Neuron (in vitro differentiated cells): Measurements from ENCODE around the gene AP2M1.
A peak's percentile ranks its signal among the peaks of the same experiment; 100 is the strongest.

Experiments used
- H2AFZ ChIP-seq: one replicate; pipeline ENCODE4 v1.6.1; 2013; ENCODE audit warnings: low read depth, mild to moderate bottlenecking, inconsistent platforms, low read length, moderate library complexity
- H3K27me3 ChIP-seq: one replicate; pipeline ENCODE4 v1.6.1; 2013; ENCODE audit warnings: low read length; ENCODE audit not compliant: insufficient read depth
- H3K36me3 ChIP-seq: one replicate; pipeline ENCODE4 v1.6.1; 2013; ENCODE audit warnings: low read length; ENCODE audit not compliant: insufficient read depth
- H3K4me1 ChIP-seq: one replicate; pipeline ENCODE4 v1.6.1; 2013; ENCODE audit warnings: low read length; ENCODE audit not compliant: insufficient read depth
- H3K4me3 ChIP-seq: 2 replicates; pipeline ENCODE4 v1.5.1; 2013; ENCODE audit warnings: mild to moderate bottlenecking, low read length, moderate library complexity
- H3K9me3 ChIP-seq: one replicate; pipeline ENCODE4 v1.6.1; 2013; ENCODE audit warnings: low read length

Gene AP2M1

GRCh38 chr3:184174646-184175492, at the start of gene AP2M1:
TSS of gene AP2M1 (plus strand) at chr3:184174855. CDS start at chr3:184176994, 2,139 bp downstream.
- Histone ChIP-seq H3K4me3 (peak within 1 kb of the TSS; percentile 89), H3K36me3 (peaks cover 45% of the 10 kb centered on the region), H3K4me1 (peaks cover 26% of the 10 kb centered on the region), H3K9me3 (no peaks in the 10 kb centered on the region), H2AFZ (peak within 1 kb of the TSS; percentile 64), H3K27me3 (no peaks in the 10 kb centered on the region)

- no peaks in the 10 kb centered on the region for H3K27me3 ChIP-seq
- no peaks in the 10 kb centered on the region for H3K9me3 ChIP-seq
- no peak overlapping the region for H3K4me3 ChIP-seq
- H2AFZ ChIP-seq = no peak overlapping the region
- H3K36me3 ChIP-seq = no peaks in the 10 kb centered on the region
- no peaks in the 10 kb centered on the region for H3K4me1 ChIP-seq
Measured at GRCh38 chr3:184126006-184126405, 48.6 kb upstream of the AP2M1 start.

GRCh38 chr3:184129012-184129411, 45.6 kb upstream of the AP2M1 start:
- Histone ChIP-seq H3K27me3 (no peaks in the 10 kb centered on the region), H3K4me1 (no peaks in the 10 kb centered on the region), H3K4me3 (no peak overlapping the region), H3K9me3 (no peaks in the 10 kb centered on the region), H2AFZ (no peak overlapping the region), H3K36me3 (no peaks in the 10 kb centered on the region)

- Histone ChIP-seq H3K9me3 (no peaks in the 10 kb centered on the region), H3K4me1 (peaks cover 18% of the 10 kb centered on the region), H3K27me3 (no peaks in the 10 kb centered on the region), H3K36me3 (peaks cover 5% of the 10 kb centered on the region), H2AFZ (no peak overlapping the region), H3K4me3 (no peak overlapping the region)
Measured at GRCh38 chr3:184132945-184133344, 41.7 kb upstream of the AP2M1 start.

DNA sequence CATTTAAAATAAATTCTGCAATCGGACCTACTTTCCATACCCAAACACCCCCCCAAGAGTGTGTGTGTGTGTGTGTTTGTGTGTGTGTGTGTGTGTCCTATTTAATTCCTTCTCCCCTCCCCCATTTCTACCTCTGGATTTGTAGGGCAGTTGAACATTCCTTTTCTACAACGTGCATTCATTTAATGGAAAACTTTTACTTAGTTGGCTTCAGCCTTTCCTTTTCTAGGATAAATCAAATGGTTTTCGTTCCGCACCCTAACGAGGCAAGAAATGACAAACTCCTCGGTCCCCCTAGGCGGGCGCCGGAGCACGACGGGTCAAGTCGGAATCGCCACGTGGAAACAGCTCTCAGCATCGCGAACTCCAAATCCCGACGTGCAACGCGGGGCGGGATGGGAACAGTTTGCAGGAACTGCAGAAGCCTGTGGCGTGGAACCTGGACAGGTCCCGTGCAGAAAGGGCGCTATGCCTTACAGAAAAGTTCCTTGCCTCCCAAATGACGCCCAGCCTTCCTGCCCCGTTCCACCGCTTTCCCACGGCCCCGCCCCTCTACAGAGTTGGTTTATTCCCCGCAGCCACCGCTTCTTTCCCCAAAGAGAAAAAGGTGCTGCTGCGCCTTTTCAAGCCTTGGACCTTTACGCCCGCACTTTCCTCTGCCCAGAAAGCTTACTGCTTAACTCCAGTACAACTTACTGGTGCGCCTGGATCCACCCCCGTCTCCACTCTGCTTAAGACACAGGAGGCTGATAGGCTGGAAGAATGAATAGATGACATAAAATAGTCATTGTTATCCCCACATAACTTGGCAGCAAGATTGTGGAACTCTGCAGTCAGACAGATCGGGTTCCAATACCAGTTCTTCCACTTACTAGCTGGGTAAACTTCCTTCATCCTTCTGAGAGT, 40.6 kb upstream of the AP2M1 start:
- H3K4me1 ChIP-seq = peaks cover 18% of the 10 kb centered on the region
- peaks cover 6% of the 10 kb centered on the region for H3K36me3 ChIP-seq
- peak overlapping the region; percentile 83 for H2AFZ ChIP-seq
- no peaks in the 10 kb centered on the region for H3K9me3 ChIP-seq
- peak overlapping the region; percentile 86 for H3K4me3 ChIP-seq
- no peaks in the 10 kb centered on the region for H3K27me3 ChIP-seq

DNA sequence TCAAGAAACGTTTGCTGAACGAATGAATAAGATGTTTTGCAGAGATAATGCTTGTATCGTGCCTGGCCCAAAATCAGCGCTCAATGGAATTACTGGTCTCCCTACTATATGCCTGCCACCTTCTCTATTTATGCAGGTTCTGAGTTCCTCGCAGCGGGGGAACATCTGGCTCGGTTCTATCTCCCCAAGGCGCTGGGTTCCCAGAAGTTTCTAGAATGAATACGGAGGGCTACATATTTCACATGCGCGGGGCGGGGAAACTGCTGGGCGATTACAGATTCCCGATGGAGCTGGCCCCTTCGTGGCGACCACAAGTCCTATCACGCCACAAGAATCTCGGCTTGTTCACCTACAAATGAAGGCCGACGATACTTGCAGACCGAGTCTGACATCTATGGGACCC, 39.9 kb upstream of the AP2M1 start:
- H3K36me3 ChIP-seq = peaks cover 7% of the 10 kb centered on the region

DNA sequence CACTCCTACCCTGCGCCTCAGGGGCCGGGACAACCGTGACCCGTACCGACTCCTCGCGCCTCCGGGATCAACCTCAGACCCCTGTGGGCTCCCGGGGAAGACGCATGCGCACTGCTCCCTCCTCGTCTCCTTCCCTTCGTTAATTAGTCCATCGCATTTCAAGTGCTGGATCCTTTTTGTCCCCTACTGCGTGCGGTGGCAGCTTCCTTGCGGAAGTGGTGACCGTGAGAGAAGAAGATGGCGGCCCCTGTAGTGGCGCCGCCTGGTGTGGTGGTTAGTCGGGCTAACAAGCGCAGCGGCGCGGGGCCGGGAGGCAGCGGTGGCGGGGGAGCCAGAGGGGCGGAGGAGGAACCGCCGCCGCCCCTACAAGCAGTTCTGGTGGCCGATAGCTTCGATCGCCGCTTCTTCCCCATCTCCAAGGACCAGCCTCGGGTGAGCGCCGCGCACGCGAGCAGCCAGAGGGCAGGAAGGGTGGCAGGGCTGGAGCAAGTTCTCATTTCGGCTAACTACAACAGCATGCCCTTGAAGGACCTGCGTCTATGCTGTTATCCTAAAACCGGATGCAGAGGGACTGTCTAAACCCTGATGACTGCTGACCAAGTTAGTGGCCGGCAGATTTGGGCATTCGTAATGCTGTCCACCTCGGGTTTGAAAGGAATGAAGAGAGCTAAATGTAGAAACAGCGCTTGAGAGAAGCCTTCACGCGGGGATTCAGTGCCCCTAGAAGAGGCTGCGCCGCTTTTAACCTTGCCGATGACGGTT, 39.3 kb upstream of the AP2M1 start, which contains the start of gene EIF2B5:
TSS of gene EIF2B5 (plus strand) at position 210 of the 762 bp plus-strand sequence. CDS start at position 238, 28 bp downstream.
- H3K27me3 ChIP-seq = no peaks in the 10 kb centered on the region
- no peaks in the 10 kb centered on the region for H3K9me3 ChIP-seq
- H3K36me3 ChIP-seq = peaks cover 12% of the 10 kb centered on the region
- H3K4me1 ChIP-seq = peaks cover 18% of the 10 kb centered on the region
- peak within 1 kb of the TSS; percentile 86 for H3K4me3 ChIP-seq
- peak within 1 kb of the TSS; percentile 83 for H2AFZ ChIP-seq

More for the DNA sequence above, 39.9 kb upstream of the AP2M1 start:
- H3K4me3 ChIP-seq = peak overlapping the region; percentile 86
- peaks cover 18% of the 10 kb centered on the region for H3K4me1 ChIP-seq
- H2AFZ ChIP-seq = peak overlapping the region; percentile 83
- no peaks in the 10 kb centered on the region for H3K27me3 ChIP-seq
- no peaks in the 10 kb centered on the region for H3K9me3 ChIP-seq

GRCh38 chr3:184135911-184136260, 38.8 kb upstream of the AP2M1 start:
- Histone ChIP-seq H3K27me3 (no peaks in the 10 kb centered on the region), H3K9me3 (no peaks in the 10 kb centered on the region), H3K36me3 (peaks cover 18% of the 10 kb centered on the region), H3K4me1 (peaks cover 18% of the 10 kb centered on the region), H2AFZ (peak overlapping the region; percentile 83), H3K4me3 (peak overlapping the region; percentile 86)

GRCh38 chr3:184140436-184140835, 34.2 kb upstream of the AP2M1 start:
- Histone ChIP-seq H3K36me3 (peaks cover 62% of the 10 kb centered on the region), H3K4me1 (peaks cover 14% of the 10 kb centered on the region), H3K27me3 (no peaks in the 10 kb centered on the region), H3K9me3 (no peaks in the 10 kb centered on the region), H3K4me3 (no peak overlapping the region), H2AFZ (no peak overlapping the region)

GRCh38 chr3:184142199-184142598, 32.5 kb upstream of the AP2M1 start:
- Histone ChIP-seq H3K9me3 (no peaks in the 10 kb centered on the region), H3K4me3 (no peak overlapping the region), H3K36me3 (peaks cover 71% of the 10 kb centered on the region), H3K27me3 (no peaks in the 10 kb centered on the region), H2AFZ (no peak overlapping the region), H3K4me1 (peaks cover under 1% of the 10 kb centered on the region)

DNA sequence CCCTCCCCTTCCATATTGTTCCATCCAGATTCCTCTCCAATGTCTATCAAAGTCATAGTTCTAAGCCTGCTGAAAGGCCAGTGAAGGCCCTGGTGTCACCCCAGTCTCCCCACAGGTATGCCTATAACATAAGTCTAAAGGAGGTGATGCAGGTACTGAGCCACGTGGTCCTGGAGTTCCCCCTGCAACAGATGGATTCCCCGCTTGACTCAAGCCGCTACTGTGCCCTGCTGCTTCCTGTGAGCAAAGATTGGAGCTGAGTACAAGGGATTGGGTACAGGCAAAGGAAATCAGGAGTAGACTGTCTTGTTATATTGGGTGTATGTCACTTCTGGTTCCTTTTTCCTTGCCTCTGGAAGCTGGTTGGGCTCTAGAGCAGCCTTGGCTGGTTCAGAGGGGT, 31.3 kb upstream of the AP2M1 start:
- H2AFZ ChIP-seq = no peak overlapping the region
- no peaks in the 10 kb centered on the region for H3K9me3 ChIP-seq
- no peaks in the 10 kb centered on the region for H3K27me3 ChIP-seq
- H3K4me3 ChIP-seq = no peak overlapping the region
- H3K4me1 ChIP-seq = no peaks in the 10 kb centered on the region
- peaks cover 65% of the 10 kb centered on the region for H3K36me3 ChIP-seq

- Histone ChIP-seq H3K4me3 (no peak overlapping the region), H3K9me3 (no peaks in the 10 kb centered on the region), H2AFZ (no peak overlapping the region), H3K4me1 (no peaks in the 10 kb centered on the region), H3K36me3 (peaks cover 65% of the 10 kb centered on the region), H3K27me3 (no peaks in the 10 kb centered on the region)
Measured at GRCh38 chr3:184144505-184144904, 30.1 kb upstream of the AP2M1 start.
